CD4-positive, alpha-beta T cell (primary cell): ENCODE data around the gene H6PD. TPM values are rescaled to one million over a fixed set of nuclear protein-coding genes. Genes with fewer than 3 reads are reported as not detected.
A peak's percentile ranks its signal among the peaks of the same experiment; 100 is the strongest.

ENCODE experiments used
- ATAC-seq: fragments of 200-7000 bp; cut with Tn5 transposase; one replicate; pipeline ENCODE4 v1.10.0; 2022; ENCODE audit warnings: mild to moderate bottlenecking; ENCODE audit not compliant: poor library complexity
- CTCF ChIA-PET: fragments of 350-600 bp; sonication (Branson Sonifier 250); formaldehyde crosslinking; loops from one replicate; lab custom pipeline; 2021; ENCODE audit warnings: antibody characterized with exemption, inconsistent platforms; lab: Charles Lee
- POLR2A ChIA-PET: fragments of 350-600 bp; sonication (Branson Sonifier 250); formaldehyde crosslinking; loops from one replicate; lab custom pipeline; 2021; ENCODE audit warnings: antibody characterized with exemption, inconsistent platforms; lab: Charles Lee
- DNase-seq, 14 experiments: peaks; one replicate each; pipeline ENCODE4 v3.0.0-alpha.2; 2013 to 2020; ENCODE audit warnings: mixed read lengths in 2 of 14
- H3K27ac ChIP-seq, 2 donors: one replicate each; pipeline versions ENCODE4 v1.5.1 to v1.7.0; 2013; ENCODE audit warnings: low read length in 2 of 2, low read depth in 1 of 2, mild to moderate bottlenecking in 1 of 2
- H3K27me3 ChIP-seq, 2 experiments: 1 replicate in 1 of 2; 2 replicates in 1 of 2; pipeline versions ENCODE4 v1.6.1 to v1.7.0; 2013; ENCODE audit warnings: low read length in 2 of 2, control low read depth in 1 of 2, mild to moderate bottlenecking in 1 of 2, moderate library complexity in 1 of 2; ENCODE audit not compliant: insufficient read depth in 2 of 2, control insufficient read depth in 1 of 2
- H3K36me3 ChIP-seq: one replicate; pipeline ENCODE4 v1.6.1; 2013; ENCODE audit warnings: low read length, control low read depth; ENCODE audit not compliant: insufficient read depth
- H3K4me1 ChIP-seq: one replicate; pipeline ENCODE4 v1.6.1; 2013; ENCODE audit warnings: low read length, control low read depth; ENCODE audit not compliant: insufficient read depth
- H3K4me3 ChIP-seq: one replicate; pipeline ENCODE4 v1.5.1; 2013; ENCODE audit warnings: mild to moderate bottlenecking, low read length, moderate library complexity
- H3K9me3 ChIP-seq, 2 experiments: 1 replicate in 1 of 2; 2 replicates in 1 of 2; pipeline versions ENCODE4 v1.6.1 to v1.7.0; 2013; ENCODE audit warnings: low read length in 2 of 2, mild to moderate bottlenecking in 2 of 2, control low read depth in 1 of 2, moderate library complexity in 1 of 2; ENCODE audit not compliant: control insufficient read depth in 1 of 2, insufficient read depth in 1 of 2
- H3K27ac Mint-ChIP-seq: one replicate; pipeline ENCODE4 v1.8.0; 2020; ENCODE audit warnings: mixed read lengths
- H3K27me3 Mint-ChIP-seq: one replicate; pipeline ENCODE4 v1.8.0; 2021; ENCODE audit warnings: mixed read lengths
- H3K36me3 Mint-ChIP-seq: one replicate; pipeline ENCODE4 v1.8.0; 2021; ENCODE audit warnings: low read depth, mixed read lengths
- H3K4me1 Mint-ChIP-seq: one replicate; pipeline ENCODE4 v1.8.0; 2021; ENCODE audit warnings: low read depth, mixed read lengths
- H3K4me3 Mint-ChIP-seq: one replicate; pipeline ENCODE4 v1.8.0; 2020; ENCODE audit warnings: mild to moderate bottlenecking, mixed read lengths
- H3K9me3 Mint-ChIP-seq: one replicate; pipeline ENCODE4 v1.8.0; 2020; ENCODE audit warnings: mixed read lengths
- intact Hi-C, 2 experiments: fragments of 100-400 bp; cut with DNase I in 1 of 2; cut with micrococcal nuclease in 1 of 2; formaldehyde crosslinking; loops; one replicate each; pipeline versions ENCODE4 v1.15.1 to v1.9.0; 2023 to 2025; cut with DNase I, micrococcal nuclease
- total RNA-seq, 174 experiments: library from RNA in 2 of 174; stranded (reverse) in 2 of 174; gene quantifications; one replicate each; pipeline ENCODE4 v1.2.3 and lab custom pipeline; 2021 to 2026
- TF ChIP-seq, protein P1 (sequence below): fragments of 200-600 bp; IDR thresholded peaks from one replicate; pipeline ENCODE4 v1.8.0; 2022; ENCODE audit warnings: antibody characterized with exemption, mild to moderate bottlenecking

The H6PD gene
- total RNA-seq, 2 experiments from 2014 or later: 13.6 to 13.9 TPM

GRCh38 chr1:9294405-9294773, 59.8 kb downstream of the H6PD start:
- peak in 1 of 14 experiments; percentile 43 for DNase-seq
- H3K27ac ChIP-seq: no peak overlapping the region
- no peaks in the 10 kb centered on the region for H3K36me3 Mint-ChIP-seq
- no peak for ATAC-seq
- no peaks in the 10 kb centered on the region for H3K36me3 ChIP-seq
- peaks cover 25% of the 10 kb centered on the region for H3K4me1 Mint-ChIP-seq
- no peak overlapping the region for H3K4me3 Mint-ChIP-seq
- H3K27me3 Mint-ChIP-seq: no peaks in the 10 kb centered on the region
- H3K27me3 ChIP-seq: no peaks in the 10 kb centered on the region
- H3K4me3 ChIP-seq: peak overlapping the region; percentile 77
- no peaks in the 10 kb centered on the region for H3K9me3 ChIP-seq
- H3K27ac Mint-ChIP-seq: no peak overlapping the region
- no peaks in the 10 kb centered on the region for H3K9me3 Mint-ChIP-seq
- intact Hi-C loops: loop anchor here in 1 of 2 experiments (5.0 kb wide), 3 partner anchors 57 to 293 kb away; partner anchors contain the start of genes GPR157 and TMEM201
- peaks cover 33% of the 10 kb centered on the region for H3K4me1 ChIP-seq
- ChIA-PET CTCF (no interaction called here), POLR2A (no interaction called here)
- TF ChIP-seq, protein P1, sequence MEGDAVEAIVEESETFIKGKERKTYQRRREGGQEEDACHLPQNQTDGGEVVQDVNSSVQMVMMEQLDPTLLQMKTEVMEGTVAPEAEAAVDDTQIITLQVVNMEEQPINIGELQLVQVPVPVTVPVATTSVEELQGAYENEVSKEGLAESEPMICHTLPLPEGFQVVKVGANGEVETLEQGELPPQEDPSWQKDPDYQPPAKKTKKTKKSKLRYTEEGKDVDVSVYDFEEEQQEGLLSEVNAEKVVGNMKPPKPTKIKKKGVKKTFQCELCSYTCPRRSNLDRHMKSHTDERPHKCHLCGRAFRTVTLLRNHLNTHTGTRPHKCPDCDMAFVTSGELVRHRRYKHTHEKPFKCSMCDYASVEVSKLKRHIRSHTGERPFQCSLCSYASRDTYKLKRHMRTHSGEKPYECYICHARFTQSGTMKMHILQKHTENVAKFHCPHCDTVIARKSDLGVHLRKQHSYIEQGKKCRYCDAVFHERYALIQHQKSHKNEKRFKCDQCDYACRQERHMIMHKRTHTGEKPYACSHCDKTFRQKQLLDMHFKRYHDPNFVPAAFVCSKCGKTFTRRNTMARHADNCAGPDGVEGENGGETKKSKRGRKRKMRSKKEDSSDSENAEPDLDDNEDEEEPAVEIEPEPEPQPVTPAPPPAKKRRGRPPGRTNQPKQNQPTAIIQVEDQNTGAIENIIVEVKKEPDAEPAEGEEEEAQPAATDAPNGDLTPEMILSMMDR: no peak

GRCh38 chr1:9294910-9295636, 60.5 kb downstream of the H6PD start:
- H3K4me1 Mint-ChIP-seq: peaks cover 20% of the 10 kb centered on the region
- CTCF ChIA-PET: no interaction called here
- Histone ChIP-seq H3K27me3 (no peaks in the 10 kb centered on the region), H3K4me3 (no peak overlapping the region), H3K27ac (no peak overlapping the region), H3K4me1 (peaks cover 30% of the 10 kb centered on the region), H3K9me3 (no peaks in the 10 kb centered on the region), H3K36me3 (no peaks in the 10 kb centered on the region)
- intact Hi-C loops: loop anchor here in 1 of 2 experiments (5.0 kb wide), 3 partner anchors 58 to 292 kb away; partner anchors contain the start of genes GPR157 and TMEM201
- H3K9me3 Mint-ChIP-seq: no peaks in the 10 kb centered on the region
- DNase-seq: peak in 3 of 14 experiments; percentile 19 to 57 (median 47)
- TF ChIP-seq, protein P1: no peak
- H3K27me3 Mint-ChIP-seq: no peaks in the 10 kb centered on the region
- peak; percentile 14 for ATAC-seq
- H3K4me3 Mint-ChIP-seq: no peak overlapping the region
- POLR2A ChIA-PET: no interaction called here
- no peaks in the 10 kb centered on the region for H3K36me3 Mint-ChIP-seq
- H3K27ac Mint-ChIP-seq: no peak overlapping the region

DNA sequence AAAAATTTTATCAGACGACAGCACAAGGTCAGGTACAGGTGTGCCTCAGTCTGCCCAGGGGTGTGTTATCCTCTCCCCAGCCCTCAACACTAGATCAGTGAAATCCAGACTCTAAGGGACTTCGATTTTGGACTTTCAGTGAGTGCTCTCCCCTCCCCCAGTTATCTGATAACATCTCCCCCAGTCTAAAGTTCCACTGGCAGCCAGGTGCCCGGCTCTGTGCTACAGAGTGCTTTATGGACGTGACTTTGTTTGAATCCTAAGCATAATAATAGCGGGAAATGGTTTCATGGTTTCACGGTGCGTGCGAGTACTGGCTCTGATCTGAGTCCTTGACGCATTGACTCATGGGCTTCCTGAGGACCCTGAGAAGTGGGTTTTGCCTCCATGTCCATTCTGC, 61.3 kb downstream of the H6PD start:
- no peaks in the 10 kb centered on the region for H3K9me3 Mint-ChIP-seq
- Histone ChIP-seq H3K27ac (no peak overlapping the region), H3K27me3 (no peaks in the 10 kb centered on the region), H3K9me3 (no peaks in the 10 kb centered on the region), H3K36me3 (no peaks in the 10 kb centered on the region), H3K4me3 (no peak overlapping the region), H3K4me1 (peaks cover 30% of the 10 kb centered on the region)
- no peak for ATAC-seq
- no peak overlapping the region for H3K27ac Mint-ChIP-seq
- intact Hi-C loops: no loop called here
- POLR2A ChIA-PET: no interaction called here
- no peak for DNase-seq
- H3K4me3 Mint-ChIP-seq: peak overlapping the region; percentile 57
- H3K27me3 Mint-ChIP-seq: no peaks in the 10 kb centered on the region
- CTCF ChIA-PET: no interaction called here
- H3K4me1 Mint-ChIP-seq: peaks cover 21% of the 10 kb centered on the region
- no peaks in the 10 kb centered on the region for H3K36me3 Mint-ChIP-seq
- TF ChIP-seq, protein P1: no peak
